Thyroid gland (tissue), 4 donors: ENCODE results near the gene EMP2. TPM values are rescaled to one million over a fixed set of nuclear protein-coding genes. Genes with fewer than 3 reads are reported as not detected.

Experiments used
- DNase-seq, 2 donors: peaks; one replicate each; pipeline ENCODE4 v3.0.0-alpha.2; 2019
- H3K27ac ChIP-seq, 3 donors: fragments of 200-600 bp; sonication (generic); 1 replicate in 2 of 3; 2 replicates in 1 of 3; pipeline ENCODE4 v1.5.1; 2016 to 2019; ENCODE audit warnings: mild to moderate bottlenecking in 1 of 3, moderate library complexity in 1 of 3
- H3K27me3 ChIP-seq: fragments of 200-600 bp; sonication (generic); one replicate; pipeline ENCODE4 v1.5.1; 2019
- H3K36me3 ChIP-seq, 2 donors: fragments of 200-600 bp; sonication (generic); one replicate each; pipeline ENCODE4 v1.5.1; 2016 to 2019
- H3K4me1 ChIP-seq, 2 donors: fragments of 200-600 bp; sonication (generic); one replicate each; pipeline ENCODE4 v1.5.1; 2017 to 2019
- H3K4me3 ChIP-seq, 3 donors: fragments of 200-600 bp; sonication (generic); replicated peaks in 1 of 3; 1 replicate in 2 of 3; 2 replicates in 1 of 3; pipeline ENCODE4 v1.5.1; 2016; ENCODE audit warnings: mild to moderate bottlenecking in 1 of 3
- H3K9me3 ChIP-seq: fragments of 200-600 bp; sonication (generic); one replicate; pipeline ENCODE4 v1.5.1; 2017
- POLR2A ChIP-seq, 2 donors: fragments of 450-650 bp; IDR thresholded peaks; one replicate each; pipeline ENCODE4 v1.6.1; 2017; ENCODE audit warnings: antibody characterized with exemption in 2 of 2, mild to moderate bottlenecking in 2 of 2, moderate library complexity in 1 of 2
- WGBS, 2 donors: methylation state at CpG; one replicate each; pipeline ENCODE4 v1.1.5; 2017; 5-methylcytosine and 5-hydroxymethylcytosine counted together
- intact Hi-C: fragments of 100-400 bp; cut with DNase I; formaldehyde crosslinking; loops from one replicate; pipeline ENCODE4 v1.15.1; 2023
- total RNA-seq, 4 donors: library from RNA; depleted of rRNA; stranded (reverse); fragments of >200 nt; gene quantifications; one replicate each; pipeline ENCODE4 v1.2.3, GENCODE V29; 2016
- TF ChIP-seq, protein P1 (sequence below), 6 experiments: fragments of 200-600 bp in 3 of 6; fragments of 450-650 bp in 3 of 6; sonication (generic) in 3 of 6; IDR thresholded peaks; one replicate each; pipeline ENCODE4 v1.5.1; 2016 to 2019; ENCODE audit warnings: antibody characterized with exemption in 6 of 6, mild to moderate bottlenecking in 2 of 6, inconsistent platforms in 1 of 6, moderate library complexity in 1 of 6

The EMP2 gene
- total RNA-seq, 4 donors from 2014 or later: 17.9 to 37.5 (median 23.1) TPM

DNA sequence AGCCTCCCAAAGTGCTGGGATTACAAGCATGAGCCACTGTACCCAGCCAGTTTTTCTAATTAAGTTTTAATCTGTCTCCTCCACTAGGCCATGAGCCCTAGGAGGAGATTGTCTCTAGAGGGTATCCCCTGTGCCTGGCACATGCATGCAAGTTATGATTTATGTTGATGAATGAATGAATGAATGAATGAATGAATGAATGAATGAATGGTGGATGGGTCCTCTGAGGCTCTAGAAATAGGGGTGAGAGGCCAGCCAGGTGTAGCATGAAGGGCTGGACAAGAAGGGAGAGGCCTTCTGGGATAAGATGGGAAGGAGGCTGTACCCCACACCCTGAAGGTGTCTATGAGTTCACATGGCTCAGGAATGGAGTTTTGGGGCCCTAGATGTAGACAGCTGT is 48.8 kb downstream of the EMP2 start:
- intact Hi-C loops: no loop called here
- Histone ChIP-seq H3K4me3 (no peak overlapping the region), H3K9me3 (no peaks in the 10 kb centered on the region), H3K27ac (no peak overlapping the region), H3K4me1 (no peaks in the 10 kb centered on the region), H3K36me3 (peaks cover 6 to 9% of the 10 kb centered on the region in 2 donors), H3K27me3 (no peaks in the 10 kb centered on the region)
- TF ChIP-seq POLR2A (IDR thresholded peaks at IDR 0.05): no peak
- TF ChIP-seq, protein P1, sequence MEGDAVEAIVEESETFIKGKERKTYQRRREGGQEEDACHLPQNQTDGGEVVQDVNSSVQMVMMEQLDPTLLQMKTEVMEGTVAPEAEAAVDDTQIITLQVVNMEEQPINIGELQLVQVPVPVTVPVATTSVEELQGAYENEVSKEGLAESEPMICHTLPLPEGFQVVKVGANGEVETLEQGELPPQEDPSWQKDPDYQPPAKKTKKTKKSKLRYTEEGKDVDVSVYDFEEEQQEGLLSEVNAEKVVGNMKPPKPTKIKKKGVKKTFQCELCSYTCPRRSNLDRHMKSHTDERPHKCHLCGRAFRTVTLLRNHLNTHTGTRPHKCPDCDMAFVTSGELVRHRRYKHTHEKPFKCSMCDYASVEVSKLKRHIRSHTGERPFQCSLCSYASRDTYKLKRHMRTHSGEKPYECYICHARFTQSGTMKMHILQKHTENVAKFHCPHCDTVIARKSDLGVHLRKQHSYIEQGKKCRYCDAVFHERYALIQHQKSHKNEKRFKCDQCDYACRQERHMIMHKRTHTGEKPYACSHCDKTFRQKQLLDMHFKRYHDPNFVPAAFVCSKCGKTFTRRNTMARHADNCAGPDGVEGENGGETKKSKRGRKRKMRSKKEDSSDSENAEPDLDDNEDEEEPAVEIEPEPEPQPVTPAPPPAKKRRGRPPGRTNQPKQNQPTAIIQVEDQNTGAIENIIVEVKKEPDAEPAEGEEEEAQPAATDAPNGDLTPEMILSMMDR (IDR thresholded peaks at IDR 0.05): no peak
- no peak for DNase-seq

DNA sequence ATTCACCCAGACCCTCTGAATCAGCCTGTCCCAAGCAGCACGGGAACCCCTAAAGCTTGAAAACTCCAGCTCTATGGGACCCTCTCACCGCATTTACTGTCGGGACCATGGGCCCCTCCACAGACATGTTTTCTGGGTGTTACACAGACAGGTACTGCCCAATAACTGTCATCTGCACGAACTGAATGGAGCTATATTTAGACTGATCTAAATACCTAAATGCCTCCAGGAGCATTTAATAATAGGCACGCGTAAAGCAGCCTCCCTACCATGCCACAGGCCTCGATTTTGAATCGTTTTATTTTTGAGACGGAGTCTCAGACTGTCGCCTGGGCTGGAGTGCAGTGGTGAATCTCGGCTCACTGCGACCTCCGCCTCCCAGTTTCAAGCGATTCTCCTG is 49.7 kb downstream of the EMP2 start:
- WGBS, 2 donors: 88 to 93% methylated on average over 14 of the region's 14 CpGs
- H3K9me3 ChIP-seq: no peaks in the 10 kb centered on the region
- DNase-seq: no peak
- intact Hi-C loops: no loop called here
- TF ChIP-seq, protein P1 (IDR thresholded peaks at IDR 0.05): no peak
- no peak for TF ChIP-seq POLR2A (IDR thresholded peaks at IDR 0.05)
- H3K4me1 ChIP-seq: no peaks in the 10 kb centered on the region
- no peak overlapping the region for H3K27ac ChIP-seq
- no peaks in the 10 kb centered on the region for H3K27me3 ChIP-seq
- peaks cover 0 to 9% of the 10 kb centered on the region in 2 donors for H3K36me3 ChIP-seq
- H3K4me3 ChIP-seq: no peak overlapping the region

DNA sequence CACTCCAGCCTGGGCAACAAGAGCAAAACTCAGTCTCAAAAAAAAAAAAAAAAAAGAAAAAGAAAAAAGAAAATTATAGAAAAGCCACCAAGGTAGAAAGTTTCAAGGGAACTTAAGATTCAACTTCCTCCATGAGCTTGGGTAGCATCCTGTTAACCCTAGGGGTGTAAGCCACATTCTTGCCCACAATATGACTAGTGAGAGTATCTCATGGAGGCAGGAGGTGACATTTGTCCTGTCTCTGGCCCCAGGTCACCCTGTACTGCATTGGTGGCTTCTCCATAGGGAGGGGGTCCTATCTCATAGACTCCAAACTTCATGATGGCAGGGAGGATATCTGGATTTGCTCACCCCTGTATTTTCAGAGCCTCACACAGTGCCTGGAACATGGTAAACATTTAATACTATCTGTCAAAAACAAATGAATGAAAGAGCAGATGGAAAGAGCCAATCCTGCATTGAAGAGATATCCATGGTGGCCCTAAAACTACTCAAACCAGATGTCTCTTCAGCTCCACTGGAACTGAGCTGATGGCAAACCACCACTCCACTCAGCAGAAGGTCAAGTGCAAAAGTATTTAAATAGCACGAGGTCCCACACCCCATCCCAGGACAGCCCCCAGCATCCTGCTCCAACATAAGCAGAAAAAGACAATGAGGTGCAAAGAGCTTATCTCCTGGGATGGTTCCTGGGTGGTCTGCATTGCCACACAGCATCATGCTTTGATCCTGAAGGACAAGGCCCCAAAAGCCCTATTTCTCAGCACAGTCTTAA is 50.3 kb downstream of the EMP2 start:
- Histone ChIP-seq H3K9me3 (no peaks in the 10 kb centered on the region), H3K4me1 (no peaks in the 10 kb centered on the region), H3K27ac (no peak overlapping the region), H3K36me3 (peaks cover 0 to 9% of the 10 kb centered on the region in 2 donors), H3K27me3 (no peaks in the 10 kb centered on the region), H3K4me3 (no peak overlapping the region)
- TF ChIP-seq POLR2A (IDR thresholded peaks at IDR 0.05): no peak
- TF ChIP-seq, protein P1 (IDR thresholded peaks at IDR 0.05): no peak
- intact Hi-C loops: no loop called here
- WGBS, 2 donors: 47 to 73% methylated on average over 1 of the region's 1 CpG
- no peak for DNase-seq

DNA sequence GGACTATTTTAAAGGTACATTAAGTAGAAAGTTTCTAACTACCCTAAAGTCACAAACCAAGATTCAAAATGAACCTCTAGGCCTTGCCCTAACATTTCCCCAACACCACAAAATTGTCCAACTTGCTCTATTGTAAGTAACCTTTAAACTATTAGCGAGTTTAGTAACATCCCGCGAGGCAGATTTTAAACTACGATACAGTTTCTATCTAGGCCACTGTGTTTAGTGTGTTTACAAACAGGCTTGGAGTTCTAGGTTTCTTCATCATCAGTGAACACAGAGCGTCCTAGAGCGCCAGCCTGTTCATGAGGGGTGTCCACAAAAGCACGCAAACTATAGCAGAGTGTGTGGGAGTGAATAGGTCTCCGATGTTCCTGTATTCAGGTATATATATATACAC is 51.8 kb downstream of the EMP2 start:
- Histone ChIP-seq H3K36me3 (peaks cover 0 to 9% of the 10 kb centered on the region in 2 donors), H3K27me3 (no peaks in the 10 kb centered on the region), H3K4me3 (no peak overlapping the region), H3K4me1 (no peaks in the 10 kb centered on the region), H3K27ac (no peak overlapping the region), H3K9me3 (no peaks in the 10 kb centered on the region)
- intact Hi-C loops: no loop called here
- DNase-seq: no peak
- 94 to 97% methylated on average over 8 of the region's 8 CpGs for WGBS, 2 donors
- TF ChIP-seq, protein P1 (IDR thresholded peaks at IDR 0.05): no peak
- TF ChIP-seq POLR2A (IDR thresholded peaks at IDR 0.05): no peak

DNA sequence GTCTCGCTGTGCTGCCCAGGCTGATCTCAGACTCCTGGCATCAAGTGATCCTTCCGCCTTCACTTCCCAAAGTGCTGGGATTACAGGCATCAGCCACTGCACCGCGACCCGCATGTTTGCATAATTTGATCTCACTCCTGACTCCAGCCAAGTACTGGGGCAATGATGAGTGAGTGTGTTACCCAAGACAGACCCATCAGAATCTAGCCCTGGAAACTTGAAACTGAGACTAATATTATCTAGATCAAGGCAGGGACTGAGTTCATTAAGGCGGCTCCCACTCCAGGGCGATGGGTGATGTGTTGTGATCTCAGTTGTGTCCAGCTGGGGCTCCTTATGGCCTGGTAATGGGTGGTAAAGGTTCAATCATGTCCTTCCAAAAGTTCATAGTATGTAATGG is 53.4 kb downstream of the EMP2 start:
- Histone ChIP-seq H3K27ac (no peak overlapping the region), H3K27me3 (no peaks in the 10 kb centered on the region), H3K4me1 (no peaks in the 10 kb centered on the region), H3K9me3 (no peaks in the 10 kb centered on the region), H3K4me3 (no peak overlapping the region), H3K36me3 (peaks cover 0 to 4% of the 10 kb centered on the region in 2 donors)
- DNase-seq: no peak
- 99 to 100% methylated on average over 7 of the region's 7 CpGs for WGBS, 2 donors
- TF ChIP-seq POLR2A (IDR thresholded peaks at IDR 0.05): no peak
- TF ChIP-seq, protein P1 (IDR thresholded peaks at IDR 0.05): no peak
- intact Hi-C loops: no loop called here
